Iris pigment epithelial cell (primary cell): Measurements from ENCODE around the gene BTG1.
A peak's percentile ranks its signal among the peaks of the same experiment; 100 is the strongest.
"Not testable (repeated sequence)": the region's sequence is repeated elsewhere in the genome, so short reads cannot be mapped to it uniquely, and the experiment has no call there.

Source experiments
- DNase-seq: peaks from one replicate; pipeline ENCODE4 v3.0.0-alpha.2; 2011; ENCODE audit warnings: low read depth

BTG1 gene

GRCh38 chr12:92149563-92149962, 3.9 kb upstream of the BTG1 start:
- DNase-seq = no peak

- DNase-seq = no peak
Observed at GRCh38 chr12:92147491-92147890, 1.8 kb upstream of the BTG1 start.

- DNase-seq = peak; percentile 69
Observed at GRCh38 chr12:92146497-92147224, 1.0 kb upstream of the BTG1 start.

GRCh38 chr12:92145481-92145730, 240 bp downstream of the BTG1 start:
- no peak for DNase-seq

GRCh38 chr12:92144631-92145480, 790 bp downstream of the BTG1 start:
- peak; percentile 56 for DNase-seq

- peak; percentile 99 for DNase-seq
Observed at GRCh38 chr12:92143686-92144630, 1.7 kb downstream of the BTG1 start.

- DNase-seq = no peak
Observed at GRCh38 chr12:92143258-92143657, 2.4 kb downstream of the BTG1 start.

- DNase-seq = no peak
Observed at GRCh38 chr12:92142251-92142926, 3.3 kb downstream of the BTG1 start.

GRCh38 chr12:92141591-92142121, 4.0 kb downstream of the BTG1 start:
- DNase-seq = no peak

- DNase-seq = no peak
Observed at GRCh38 chr12:92140896-92141536, 4.6 kb downstream of the BTG1 start.

GRCh38 chr12:92140156-92140555, 5.5 kb downstream of the BTG1 start:
- no peak for DNase-seq

- peak; percentile 64 for DNase-seq
Observed at GRCh38 chr12:92139634-92140150, 6.0 kb downstream of the BTG1 start.

GRCh38 chr12:92138626-92139025, 7.0 kb downstream of the BTG1 start:
- no peak for DNase-seq

- DNase-seq = no peak
Observed at GRCh38 chr12:92138144-92138543, 7.5 kb downstream of the BTG1 start.

- DNase-seq = peak; percentile 92
Observed at GRCh38 chr12:92136965-92137721, 8.5 kb downstream of the BTG1 start.

- no peak for DNase-seq
Observed at GRCh38 chr12:92136026-92136730, 9.5 kb downstream of the BTG1 start.

GRCh38 chr12:92135541-92135940, 10.1 kb downstream of the BTG1 start:
- not testable (repeated sequence) for DNase-seq

- DNase-seq = peak; percentile 70
Observed at GRCh38 chr12:92134638-92135274, 10.9 kb downstream of the BTG1 start.
